GM21390 (cell line): ENCODE data around the gene ZCCHC13.
"Not testable (repeated sequence)": the region's sequence is repeated elsewhere in the genome, so short reads cannot be mapped to it uniquely, and the experiment has no call there.

Experiments used
- ATAC-seq: cut with Tn5 transposase; IDR thresholded peaks from one replicate; pipeline ENCODE4 v1.9.1; 2021; ENCODE audit not compliant: unreplicated experiment

The ZCCHC13 gene

GRCh38 chrX:74319321-74319720 lies 15.3 kb downstream of the ZCCHC13 start:
- not testable (repeated sequence) for ATAC-seq

GRCh38 chrX:74321191-74321590 lies 17.2 kb downstream of the ZCCHC13 start:
- ATAC-seq: no peak

GRCh38 chrX:74324131-74324530 lies 20.2 kb downstream of the ZCCHC13 start:
- no peak for ATAC-seq

DNA sequence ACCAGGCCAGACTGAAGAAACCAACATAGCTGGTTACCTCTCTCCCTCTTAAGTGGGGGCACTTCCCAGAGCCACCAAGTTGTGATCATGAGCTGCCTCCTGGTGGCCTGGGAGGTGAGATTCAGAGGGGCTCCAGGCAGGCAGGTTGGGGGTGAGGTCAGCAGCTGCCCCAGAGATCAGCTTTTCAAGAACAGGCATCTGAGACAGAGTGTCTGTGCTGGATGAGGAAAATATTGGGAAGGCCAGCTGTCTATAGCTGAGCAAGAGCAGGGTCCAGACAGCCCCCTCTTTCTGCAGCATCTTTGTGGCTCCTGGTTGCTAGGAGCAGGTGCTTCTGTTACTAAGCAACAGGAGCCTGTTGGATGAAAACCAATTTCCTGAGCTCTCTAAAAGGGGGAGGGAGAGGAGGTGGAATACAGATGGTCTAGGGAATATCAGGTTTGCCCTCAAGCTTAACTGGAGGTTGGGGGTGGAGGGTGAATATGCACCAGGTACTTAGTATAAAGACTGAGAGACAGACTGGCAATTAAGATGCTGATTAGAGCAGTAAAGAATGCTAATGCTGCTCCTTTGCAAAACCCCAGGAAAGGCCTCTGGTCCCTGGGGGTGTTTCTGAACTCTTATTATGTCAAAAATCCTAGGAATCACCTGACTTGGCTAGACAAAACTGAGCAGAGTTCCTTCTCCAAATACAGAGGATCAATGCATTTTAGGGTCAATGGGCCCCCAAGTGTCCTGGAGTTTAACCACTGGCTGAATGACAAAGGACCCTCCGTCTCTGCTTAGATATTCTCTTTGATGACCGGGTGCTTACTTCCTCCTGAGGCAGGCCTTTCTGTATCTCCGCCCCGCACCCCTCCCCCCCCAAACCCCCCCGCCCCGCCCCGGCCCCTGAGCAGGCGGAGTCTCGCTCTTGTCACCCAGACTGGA lies 21.4 kb downstream of the ZCCHC13 start:
- ATAC-seq: no peak

DNA sequence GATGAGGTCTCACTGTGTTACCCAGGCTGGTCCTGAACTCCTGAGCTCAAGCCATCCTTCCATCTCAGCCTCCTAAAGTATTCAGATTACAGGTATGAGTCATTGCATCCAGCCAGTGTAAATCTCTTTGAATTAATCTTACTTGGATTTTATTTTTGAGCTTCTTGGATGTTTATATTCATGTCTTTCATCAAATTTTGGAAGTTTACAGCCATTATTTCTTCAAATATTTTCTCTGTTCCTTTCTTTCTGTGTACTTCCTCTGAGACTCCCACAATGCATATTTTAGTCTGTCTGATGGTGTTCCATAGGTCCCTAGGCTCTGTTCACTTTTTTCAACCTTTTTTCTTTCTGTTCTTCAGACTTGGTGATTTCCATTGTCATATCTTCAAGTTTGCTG lies 34.9 kb downstream of the ZCCHC13 start:
- ATAC-seq: no peak

DNA sequence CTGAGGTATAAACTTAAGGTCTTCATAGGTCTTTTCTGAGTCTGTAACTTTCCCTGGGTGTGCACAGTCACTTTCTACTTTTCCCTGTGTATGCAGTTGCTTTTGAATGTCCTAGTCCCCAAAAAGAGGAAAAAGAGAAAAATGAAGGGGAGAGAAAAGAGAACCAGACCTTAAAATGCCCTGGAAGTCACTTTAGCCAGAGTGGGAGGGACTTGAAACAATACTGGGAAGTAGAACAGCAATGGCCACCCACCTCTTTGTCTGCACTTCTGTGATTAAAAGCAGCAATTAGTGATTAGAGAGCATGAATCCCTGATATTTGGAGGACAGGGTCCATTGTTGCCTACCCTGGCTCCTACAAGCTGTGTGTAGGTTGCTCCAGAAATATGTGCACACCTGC lies 36.1 kb downstream of the ZCCHC13 start:
- no peak for ATAC-seq

- ATAC-seq: not testable (repeated sequence)
Measured at GRCh38 chrX:74342211-74342610, 38.2 kb downstream of the ZCCHC13 start.

GRCh38 chrX:74343343-74344279 lies 39.6 kb downstream of the ZCCHC13 start:
- ATAC-seq: peak; percentile 92

DNA sequence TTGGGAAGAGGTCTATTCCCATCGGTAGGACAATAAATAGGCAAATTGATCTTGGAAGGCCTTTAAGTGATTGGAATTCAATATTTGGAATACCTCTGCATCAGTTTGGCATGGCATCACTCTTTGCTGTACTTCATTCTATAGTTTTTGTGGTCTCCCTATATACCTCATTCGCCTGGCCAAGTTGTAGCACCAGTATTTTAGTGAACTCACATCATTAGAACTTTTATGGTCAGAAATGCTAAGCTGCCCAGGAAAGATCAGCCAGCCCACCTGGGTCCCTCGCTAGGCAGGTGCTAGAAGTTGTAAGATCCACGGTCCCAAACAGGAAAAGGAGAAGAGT lies 40.3 kb downstream of the ZCCHC13 start:
- peak; percentile 24 for ATAC-seq

- no peak for ATAC-seq
Measured at GRCh38 chrX:74346088-74346487, 42.1 kb downstream of the ZCCHC13 start.

DNA sequence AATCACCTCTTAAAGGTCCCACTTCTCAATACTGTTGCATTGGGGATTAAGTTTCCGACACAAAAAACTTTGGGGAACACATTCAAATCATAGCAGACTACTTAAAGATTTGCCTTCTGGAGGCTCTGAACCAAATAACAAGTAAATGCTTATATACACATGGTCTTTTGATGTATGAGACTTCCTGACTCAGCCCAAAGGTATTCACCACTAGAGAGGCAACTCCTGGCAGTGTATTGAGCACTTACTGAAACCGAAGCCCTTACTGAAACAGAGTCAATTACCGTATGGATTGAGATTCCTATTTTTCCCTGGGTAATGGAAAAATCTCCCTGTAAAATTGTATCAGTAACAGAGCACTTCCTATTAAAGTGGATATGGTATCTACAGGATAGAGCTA lies 45.4 kb downstream of the ZCCHC13 start:
- ATAC-seq: no peak

DNA sequence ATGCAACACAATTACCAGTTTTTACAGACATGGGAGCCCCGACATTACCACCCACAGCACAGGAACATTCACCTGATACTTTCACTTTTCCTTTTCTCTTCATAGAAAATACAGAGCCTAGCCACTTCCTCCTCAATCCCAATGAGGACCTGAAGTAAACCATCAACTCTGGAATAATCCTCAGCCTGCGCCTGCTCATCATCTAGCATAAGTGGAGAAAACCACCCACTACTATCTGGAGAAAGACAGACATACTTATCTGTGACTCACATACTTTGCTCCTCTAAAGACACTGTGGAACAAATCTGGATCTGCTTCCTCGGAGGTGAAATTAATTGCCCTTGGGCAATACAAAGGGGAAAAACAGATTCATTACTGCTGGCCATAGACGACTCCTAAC lies 47.8 kb downstream of the ZCCHC13 start:
- ATAC-seq: no peak

- ATAC-seq: no peak
Measured at GRCh38 chrX:74353984-74354383, 50.0 kb downstream of the ZCCHC13 start.
